ENCODE data around the gene SPRED3.

- TF ChIP-seq POLR2A (IDR thresholded peaks at IDR 0.05): no peak
- TF ChIP-seq POLR2AphosphoS5 (IDR thresholded peaks at IDR 0.05): no peak
Observed at GRCh38 chr19:38377052-38377451, 11.4 kb upstream of the SPRED3 start.
